HK-2 (cell line): ENCODE measurements around the gene GADD45B.
"Not testable (repeated sequence)": the region's sequence is repeated elsewhere in the genome, so short reads cannot be mapped to it uniquely, and the experiment has no call there.

Experiments
- DNase-seq: peaks from one replicate; pipeline ENCODE4 v3.0.0-alpha.2; 2018; ENCODE audit not compliant: unreplicated experiment

The GADD45B gene

GRCh38 chr19:2514981-2515518, 39.1 kb downstream of the GADD45B start:
- DNase-seq = no peak

- no peak for DNase-seq
These were observed 40.8 kb downstream of the GADD45B start for GRCh38 chr19:2516727-2517126.

GRCh38 chr19:2517881-2518601, 42.1 kb downstream of the GADD45B start:
- DNase-seq = no peak

- not testable (repeated sequence) for DNase-seq
These were observed 42.9 kb downstream of the GADD45B start for GRCh38 chr19:2518856-2519255.

GRCh38 chr19:2519482-2519881, 43.6 kb downstream of the GADD45B start:
- no peak for DNase-seq

- DNase-seq = no peak
These were observed 47.8 kb downstream of the GADD45B start for GRCh38 chr19:2523630-2524311.

- DNase-seq = no peak
These were observed 48.5 kb downstream of the GADD45B start for GRCh38 chr19:2524361-2524839.

- peak; percentile 94 for DNase-seq
These were observed 49.2 kb downstream of the GADD45B start for GRCh38 chr19:2524840-2525723.

GRCh38 chr19:2527171-2527570, 51.2 kb downstream of the GADD45B start:
- DNase-seq = no peak

- DNase-seq = no peak
These were observed 51.8 kb downstream of the GADD45B start for GRCh38 chr19:2527686-2528085.
